Measurements from ENCODE around the gene ZNF570. TPM values are rescaled to one million over a fixed set of nuclear protein-coding genes. Genes with fewer than 3 reads are reported as not detected.

ZNF570 gene
- polyA plus RNA-seq, 1 of the 3 experiments (the other 2 are of a cell fraction): 1.5 TPM

- Histone ChIP-seq H3K79me2 (ENCODE audit: insufficient read depth) (no peaks in the 10 kb centered on the region), H3K4me2 (no peak overlapping the region), H3K9ac (no peak overlapping the region), H3K4me3 (ENCODE audit: low read depth in 2 of 2, low read length in 1 of 2) (peak overlapping the region in 1 of 2 experiments; percentile 12; a peak in 1 of 4 replicates), H4K20me1 (ENCODE audit: insufficient read depth) (no peaks in the 10 kb centered on the region), H3K27me3 (ENCODE audit: insufficient read depth) (no peaks in the 10 kb centered on the region), H3F3A (replicated peaks; ENCODE audit: insufficient read depth) (no peaks in the 10 kb centered on the region), H2AFZ (ENCODE audit: low read depth) (no peak overlapping the region), H3K36me3 (replicated peaks in 1 of 2; ENCODE audit: control insufficient read depth in 1 of 2, insufficient read depth in 2 of 2, low read length in 1 of 2) (peaks cover 36 to 50% of the 10 kb centered on the region in 2 experiments), H3K27ac (ENCODE audit: low read depth in 2 of 2, low read length in 1 of 2) (no peak overlapping the region), H3K9me2 (no peaks in the 10 kb centered on the region), H3K4me1 (ENCODE audit: control insufficient read depth in 1 of 2, insufficient read depth in 2 of 2, low read depth in 1 of 2, low read length in 1 of 2) (no peaks in the 10 kb centered on the region), H3K9me3 (peaks cover 32% of the 10 kb centered on the region)
- WGBS (ENCODE audit: low lambda C conversion rate): 76% methylated on average over 7 of the region's 7 CpGs
- ChIA-PET POLR2A (no interaction called here), CTCF (no interaction called here)
- no peak for DNase-seq
- TF ChIP-seq EP300 (IDR thresholded peaks at IDR 0.05; ENCODE audit: borderline replicate concordance in 1 of 2, low read depth in 1 of 2, low read length in 1 of 2): no peak
- TF ChIP-seq IRF3 (IDR thresholded peaks at IDR 0.05; ENCODE audit: low read depth, low read length): no peak
- TF ChIP-seq MAX (IDR thresholded peaks at IDR 0.05; ENCODE audit: low read depth): no peak
- TF ChIP-seq TCF12 (IDR thresholded peaks at IDR 0.05): no peak
- TF ChIP-seq EZH2phosphoT487 (IDR thresholded peaks at IDR 0.05; ENCODE audit: borderline replicate concordance, low read depth): no peak
- TF ChIP-seq CHD2 (IDR thresholded peaks at IDR 0.05; ENCODE audit: low read length, partially characterized antibody): no peak
- no peak for TF ChIP-seq SIN3A (IDR thresholded peaks at IDR 0.05; ENCODE audit: borderline replicate concordance, low read depth, low read length)
- TF ChIP-seq CTCF (IDR thresholded peaks at IDR 0.05): no peak
- TF ChIP-seq MEF2A (IDR thresholded peaks at IDR 0.05; ENCODE audit: borderline replicate concordance, low read depth): no peak
- no peak for TF ChIP-seq NRF1 (IDR thresholded peaks at IDR 0.05; ENCODE audit: low read depth, low read length)
These were observed 68.3 kb downstream of the ZNF570 start for GRCh38 chr19:37537391-37537947.

Other genes with a start within 250 kb of the ZNF570 start
- gene ZNF527, start 98.3 kb upstream of the ZNF570 start, polyA plus RNA-seq (2012; rRNA removed): 1.9 and 2.1 TPM in 2 replicates
- 2.0 and 2.5 TPM in 2 replicates for gene ZNF569, start 1.9 kb upstream of the ZNF570 start, polyA plus RNA-seq (2012; rRNA removed)
- 2.3 and 4.1 TPM in 2 replicates for gene ZNF793, start 37.6 kb downstream of the ZNF570 start, polyA plus RNA-seq (2012; rRNA removed)
- 1.1 and 3.0 TPM in 2 replicates for gene ZNF571, start 125.4 kb downstream of the ZNF570 start, polyA plus RNA-seq (2012; rRNA removed)
- gene ZNF540, start 125.5 kb downstream of the ZNF570 start, polyA plus RNA-seq (2012; rRNA removed): 0.08 TPM in 2 replicates
- gene ZFP30, start 186.1 kb downstream of the ZNF570 start, polyA plus RNA-seq (2012; rRNA removed): 2.3 and 2.5 TPM in 2 replicates